ENCODE results near the gene STXBP6.

STXBP6 gene

DNA sequence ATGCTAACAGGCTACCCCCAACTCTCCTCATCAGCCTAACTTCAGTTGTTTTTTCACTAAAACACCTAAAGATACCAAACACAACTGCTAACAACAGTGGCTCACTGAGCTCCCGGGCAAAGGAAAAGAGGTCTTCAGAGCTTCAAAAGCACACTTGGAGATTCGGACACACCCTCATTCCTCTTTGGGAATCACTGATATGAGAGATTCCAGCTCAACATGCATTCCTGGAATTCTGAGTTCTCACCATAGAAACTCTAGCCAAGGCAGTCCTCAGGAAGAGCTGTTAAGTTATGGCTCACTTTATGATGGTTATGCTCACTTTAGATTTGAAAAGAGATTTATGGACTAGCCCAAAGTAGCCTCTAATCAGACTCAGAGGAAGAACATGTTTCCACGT is 40.1 kb downstream of the STXBP6 start:
- no peaks in the 10 kb centered on the region for H3K9me3 ChIP-seq (ENCODE audit: insufficient read depth, low read length)
- no peak overlapping the region for H3K27ac ChIP-seq (ENCODE audit: low read length)
- H3K4me2 ChIP-seq (ENCODE audit: low read length): no peak overlapping the region
- H4K20me1 ChIP-seq (ENCODE audit: insufficient read depth, low read length): no peaks in the 10 kb centered on the region
- peaks cover 16% of the 10 kb centered on the region for H3K4me1 ChIP-seq (ENCODE audit: low read length)
- H3K27me3 ChIP-seq (ENCODE audit: low read depth, low read length): no peaks in the 10 kb centered on the region
- H3K9ac ChIP-seq (ENCODE audit: low read length): no peak overlapping the region
- no peak for TF ChIP-seq EZH2phosphoT487 (IDR thresholded peaks at IDR 0.05; ENCODE audit: low read depth)
- TF ChIP-seq, protein P1, sequence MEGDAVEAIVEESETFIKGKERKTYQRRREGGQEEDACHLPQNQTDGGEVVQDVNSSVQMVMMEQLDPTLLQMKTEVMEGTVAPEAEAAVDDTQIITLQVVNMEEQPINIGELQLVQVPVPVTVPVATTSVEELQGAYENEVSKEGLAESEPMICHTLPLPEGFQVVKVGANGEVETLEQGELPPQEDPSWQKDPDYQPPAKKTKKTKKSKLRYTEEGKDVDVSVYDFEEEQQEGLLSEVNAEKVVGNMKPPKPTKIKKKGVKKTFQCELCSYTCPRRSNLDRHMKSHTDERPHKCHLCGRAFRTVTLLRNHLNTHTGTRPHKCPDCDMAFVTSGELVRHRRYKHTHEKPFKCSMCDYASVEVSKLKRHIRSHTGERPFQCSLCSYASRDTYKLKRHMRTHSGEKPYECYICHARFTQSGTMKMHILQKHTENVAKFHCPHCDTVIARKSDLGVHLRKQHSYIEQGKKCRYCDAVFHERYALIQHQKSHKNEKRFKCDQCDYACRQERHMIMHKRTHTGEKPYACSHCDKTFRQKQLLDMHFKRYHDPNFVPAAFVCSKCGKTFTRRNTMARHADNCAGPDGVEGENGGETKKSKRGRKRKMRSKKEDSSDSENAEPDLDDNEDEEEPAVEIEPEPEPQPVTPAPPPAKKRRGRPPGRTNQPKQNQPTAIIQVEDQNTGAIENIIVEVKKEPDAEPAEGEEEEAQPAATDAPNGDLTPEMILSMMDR (IDR thresholded peaks at IDR 0.05; ENCODE audit: low read depth, low read length): no peak
- peaks cover 3% of the 10 kb centered on the region for H3K79me2 ChIP-seq (ENCODE audit: low read length)
- H3K36me3 ChIP-seq (replicated peaks; ENCODE audit: low read depth, low read length): no peaks in the 10 kb centered on the region
- H2AFZ ChIP-seq (ENCODE audit: low read depth, low read length): no peak overlapping the region
- no peak overlapping the region for H3K4me3 ChIP-seq (ENCODE audit: low read length)

DNA sequence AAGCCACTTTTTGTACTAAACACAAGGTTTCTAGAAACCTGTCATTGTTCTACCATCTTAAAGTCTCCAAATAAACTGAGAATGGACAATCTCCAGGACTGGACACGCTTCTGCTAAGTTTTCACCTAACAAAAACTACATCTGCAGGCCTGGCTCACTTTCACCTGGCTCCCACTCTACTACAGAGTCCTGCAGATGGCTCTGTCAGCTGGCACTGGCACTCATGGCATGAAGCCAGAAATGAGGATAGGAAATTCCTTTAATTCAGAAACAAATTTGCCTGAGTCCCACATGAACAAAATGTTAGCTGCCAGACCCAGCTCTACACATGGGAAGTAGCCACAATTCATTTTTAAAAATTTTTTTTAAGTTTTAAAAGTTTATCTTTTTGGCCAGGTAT is 42.1 kb downstream of the STXBP6 start:
- Histone ChIP-seq H3K4me3 (ENCODE audit: low read length) (no peak overlapping the region), H3K79me2 (ENCODE audit: low read length) (peaks cover 3% of the 10 kb centered on the region), H3K27me3 (ENCODE audit: low read depth, low read length) (no peaks in the 10 kb centered on the region), H3K36me3 (replicated peaks; ENCODE audit: low read depth, low read length) (no peaks in the 10 kb centered on the region), H3K27ac (ENCODE audit: low read length) (no peak overlapping the region), H4K20me1 (ENCODE audit: insufficient read depth, low read length) (no peaks in the 10 kb centered on the region), H3K9ac (ENCODE audit: low read length) (no peak overlapping the region), H3K4me2 (ENCODE audit: low read length) (no peak overlapping the region), H3K4me1 (ENCODE audit: low read length) (peaks cover 25% of the 10 kb centered on the region), H3K9me3 (ENCODE audit: insufficient read depth, low read length) (no peaks in the 10 kb centered on the region), H2AFZ (ENCODE audit: low read depth, low read length) (no peak overlapping the region)
- TF ChIP-seq, protein P1 (IDR thresholded peaks at IDR 0.05; ENCODE audit: low read depth, low read length): no peak
- no peak for TF ChIP-seq EZH2phosphoT487 (IDR thresholded peaks at IDR 0.05; ENCODE audit: low read depth)

DNA sequence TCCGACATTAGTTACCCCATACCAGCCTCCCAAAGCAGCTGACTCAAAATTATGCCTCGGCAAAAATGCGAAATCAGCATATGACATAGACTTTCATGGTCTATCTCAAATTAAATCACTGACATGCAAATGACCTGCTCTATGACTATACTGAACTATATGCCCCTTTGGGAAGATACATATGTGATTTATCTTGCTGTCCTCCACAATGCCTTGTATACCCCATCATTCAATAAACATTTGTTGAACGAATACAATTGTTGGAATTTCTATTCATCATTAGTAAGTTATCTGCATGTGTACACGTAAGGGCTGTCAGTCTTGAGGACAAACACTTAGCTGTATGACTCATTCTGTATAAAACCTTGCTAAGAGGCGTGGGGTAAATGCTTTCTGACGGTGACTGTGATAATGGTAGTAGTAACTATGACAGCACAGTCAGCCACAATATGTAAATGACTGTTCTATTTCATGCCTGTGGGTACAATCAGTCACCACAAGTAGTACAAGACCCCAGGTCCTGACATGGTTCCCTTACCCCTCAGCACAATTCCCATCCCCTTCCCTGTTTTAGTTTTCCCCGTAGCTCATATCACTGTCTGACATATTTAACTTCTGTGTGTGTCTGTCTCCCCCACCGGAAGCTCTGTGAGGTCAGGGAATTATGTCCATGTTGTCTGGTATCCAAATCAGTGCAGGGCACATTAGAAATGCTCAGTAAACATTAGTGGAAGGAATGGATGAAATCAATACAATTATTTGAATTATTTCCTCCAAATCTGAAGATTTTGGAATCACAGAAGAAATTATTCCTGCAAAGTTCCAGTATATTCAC is 42.8 kb downstream of the STXBP6 start:
- Histone ChIP-seq H4K20me1 (ENCODE audit: insufficient read depth, low read length) (no peaks in the 10 kb centered on the region), H3K4me3 (ENCODE audit: low read length) (no peak overlapping the region), H3K36me3 (replicated peaks; ENCODE audit: low read depth, low read length) (no peaks in the 10 kb centered on the region), H3K79me2 (ENCODE audit: low read length) (peaks cover 3% of the 10 kb centered on the region), H3K4me2 (ENCODE audit: low read length) (peak overlapping the region; percentile 2; the same call in 1 of the 2 replicates), H3K27me3 (ENCODE audit: low read depth, low read length) (no peaks in the 10 kb centered on the region), H2AFZ (ENCODE audit: low read depth, low read length) (no peak overlapping the region), H3K4me1 (ENCODE audit: low read length) (peaks cover 25% of the 10 kb centered on the region), H3K9ac (ENCODE audit: low read length) (no peak overlapping the region), H3K9me3 (ENCODE audit: insufficient read depth, low read length) (no peaks in the 10 kb centered on the region), H3K27ac (ENCODE audit: low read length) (no peak overlapping the region)
- TF ChIP-seq, protein P1 (IDR thresholded peaks at IDR 0.05; ENCODE audit: low read depth, low read length): no peak
- TF ChIP-seq EZH2phosphoT487 (IDR thresholded peaks at IDR 0.05; ENCODE audit: low read depth): no peak

DNA sequence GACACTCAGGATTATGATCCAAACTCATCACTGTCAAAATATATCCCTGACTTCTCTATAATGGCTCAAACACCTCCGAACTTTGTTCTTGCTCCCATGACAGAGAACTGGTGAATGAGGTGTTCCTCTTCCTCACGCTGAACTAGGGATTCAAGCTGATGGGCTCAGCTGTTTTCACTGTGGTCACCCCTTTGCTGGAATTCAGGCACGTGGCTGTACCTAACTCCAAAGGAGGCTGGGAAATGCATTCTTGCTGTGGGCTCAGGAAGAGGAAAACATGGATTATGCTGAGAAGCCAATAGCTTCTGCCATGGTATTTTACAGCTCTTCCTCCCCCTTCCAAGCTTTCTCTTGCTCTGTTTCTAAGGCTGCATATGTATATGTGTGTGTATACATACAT is 43.9 kb downstream of the STXBP6 start:
- TF ChIP-seq EZH2phosphoT487 (IDR thresholded peaks at IDR 0.05; ENCODE audit: low read depth): no peak
- TF ChIP-seq, protein P1 (IDR thresholded peaks at IDR 0.05; ENCODE audit: low read depth, low read length): no peak
- Histone ChIP-seq H3K9me3 (ENCODE audit: insufficient read depth, low read length) (no peaks in the 10 kb centered on the region), H3K4me2 (ENCODE audit: low read length) (no peak overlapping the region), H3K4me1 (ENCODE audit: low read length) (peaks cover 25% of the 10 kb centered on the region), H3K27ac (ENCODE audit: low read length) (no peak overlapping the region), H3K79me2 (ENCODE audit: low read length) (peaks cover under 1% of the 10 kb centered on the region), H3K9ac (ENCODE audit: low read length) (no peak overlapping the region), H3K36me3 (replicated peaks; ENCODE audit: low read depth, low read length) (no peaks in the 10 kb centered on the region), H3K4me3 (ENCODE audit: low read length) (no peak overlapping the region), H3K27me3 (ENCODE audit: low read depth, low read length) (no peaks in the 10 kb centered on the region), H2AFZ (ENCODE audit: low read depth, low read length) (no peak overlapping the region), H4K20me1 (ENCODE audit: insufficient read depth, low read length) (no peaks in the 10 kb centered on the region)
